MM.1S (cell line): ENCODE results near the gene RBMS2.

Experiments
- EZH2 ChIP-seq: fragments of 300-600 bp; sonication (generic); optimal IDR thresholded peaks from 2 replicates; pipeline ENCODE3; 2017; ENCODE audit warnings: low read depth, mild to moderate bottlenecking, antibody characterized with exemption, low read length, mixed read lengths
- EZH2phosphoT487 ChIP-seq: fragments of 300-600 bp; sonication (generic); IDR thresholded peaks from 2 replicates; pipeline ENCODE4 v1.6.1; 2018; ENCODE audit warnings: antibody characterized with exemption, low read length
- TF ChIP-seq, protein P1 (sequence below): fragments of 300-600 bp; sonication (generic); IDR thresholded peaks from 2 replicates; pipeline ENCODE4 v1.5.1; 2016; ENCODE audit warnings: antibody characterized with exemption, low read length, mixed read lengths

DNA sequence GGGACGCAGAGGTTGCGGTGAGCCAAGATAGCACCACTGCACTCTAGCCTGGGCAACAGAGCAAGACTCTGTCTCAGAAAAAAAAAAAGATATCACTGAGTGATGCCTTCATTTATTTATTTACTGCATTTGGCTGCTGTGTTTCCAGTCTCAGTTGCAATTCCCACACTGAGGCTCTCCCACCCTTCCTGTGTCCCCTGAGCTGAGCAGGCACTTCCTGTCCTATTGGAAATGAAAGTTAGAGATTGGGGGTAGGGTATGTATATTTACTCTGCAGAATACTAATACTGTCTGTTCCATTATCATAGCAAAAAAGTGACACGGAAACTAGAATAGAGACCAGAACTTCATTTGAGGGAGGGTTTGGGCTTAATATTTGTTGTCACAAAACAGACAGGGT lies 1.6 kb upstream of the RBMS2 start:
- TF ChIP-seq, protein P1, sequence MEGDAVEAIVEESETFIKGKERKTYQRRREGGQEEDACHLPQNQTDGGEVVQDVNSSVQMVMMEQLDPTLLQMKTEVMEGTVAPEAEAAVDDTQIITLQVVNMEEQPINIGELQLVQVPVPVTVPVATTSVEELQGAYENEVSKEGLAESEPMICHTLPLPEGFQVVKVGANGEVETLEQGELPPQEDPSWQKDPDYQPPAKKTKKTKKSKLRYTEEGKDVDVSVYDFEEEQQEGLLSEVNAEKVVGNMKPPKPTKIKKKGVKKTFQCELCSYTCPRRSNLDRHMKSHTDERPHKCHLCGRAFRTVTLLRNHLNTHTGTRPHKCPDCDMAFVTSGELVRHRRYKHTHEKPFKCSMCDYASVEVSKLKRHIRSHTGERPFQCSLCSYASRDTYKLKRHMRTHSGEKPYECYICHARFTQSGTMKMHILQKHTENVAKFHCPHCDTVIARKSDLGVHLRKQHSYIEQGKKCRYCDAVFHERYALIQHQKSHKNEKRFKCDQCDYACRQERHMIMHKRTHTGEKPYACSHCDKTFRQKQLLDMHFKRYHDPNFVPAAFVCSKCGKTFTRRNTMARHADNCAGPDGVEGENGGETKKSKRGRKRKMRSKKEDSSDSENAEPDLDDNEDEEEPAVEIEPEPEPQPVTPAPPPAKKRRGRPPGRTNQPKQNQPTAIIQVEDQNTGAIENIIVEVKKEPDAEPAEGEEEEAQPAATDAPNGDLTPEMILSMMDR, result no peak
- TF ChIP-seq EZH2phosphoT487 (no peak), EZH2 (no peak)
